Measurements from ENCODE around the gene RAB11FIP4. TPM values are rescaled to one million over a fixed set of nuclear protein-coding genes. Genes with fewer than 3 reads are reported as not detected.
A peak's percentile ranks its signal among the peaks of the same experiment; 100 is the strongest.
"Not testable (repeated sequence)": the region's sequence is repeated elsewhere in the genome, so short reads cannot be mapped to it uniquely, and the experiment has no call there.

RAB11FIP4 gene
- total RNA-seq = 10 to 100 TPM; 22.5 to 30.8 TPM

- intact Hi-C loops (cut with DNase I) = no loop called here
- Histone ChIP-seq H3K4me1 (replicated peaks) (no peaks in the 10 kb centered on the region), H3K36me3 (no peaks in the 10 kb centered on the region), H3K9me3 (no peaks in the 10 kb centered on the region), H3K27me3 (replicated peaks; ENCODE audit: insufficient read depth) (peaks cover 4% of the 10 kb centered on the region), H3K27ac (no peak within 1 kb of the TSS), H3K4me3 (peak within 1 kb of the TSS; percentile 32 to 42)
- 1% methylated on average over 42 of the region's 69 CpGs for WGBS
- TF ChIP-seq CTCF (IDR thresholded peaks at IDR 0.05) (no peak), POLR2AphosphoS5 (IDR thresholded peaks at IDR 0.05) (no peak), POLR2A (IDR thresholded peaks at IDR 0.05) (no peak)
- no peak for DNase-seq (ENCODE audit: low spot score)
Observed at GRCh38 chr17:31391496-31391949, at the start of gene RAB11FIP4. Gene RAB11FIP4 (plus strand): TSS chr17:31391675. CDS start chr17:31391853, 178 bp downstream.

- intact Hi-C loops (cut with DNase I); H3K36me3 ChIP-seq; H3K27me3 ChIP-seq (replicated peaks; ENCODE audit: insufficient read depth); H3K4me3 ChIP-seq; DNase-seq (ENCODE audit: low spot score); H3K4me1 ChIP-seq (replicated peaks); H3K9me3 ChIP-seq; H3K27ac ChIP-seq: not testable (repeated sequence)
- WGBS = 96% methylated on average over 20 of the region's 34 CpGs
Observed at GRCh38 chr17:31345191-31345747, 46.2 kb upstream of the RAB11FIP4 start.

- no peaks in the 10 kb centered on the region for H3K36me3 ChIP-seq
- H3K27me3 ChIP-seq (replicated peaks; ENCODE audit: insufficient read depth) = no peaks in the 10 kb centered on the region
- no peak overlapping the region for H3K4me3 ChIP-seq
- H3K9me3 ChIP-seq = no peaks in the 10 kb centered on the region
- H3K4me1 ChIP-seq (replicated peaks) = no peaks in the 10 kb centered on the region
- TF ChIP-seq CTCF (IDR thresholded peaks at IDR 0.05) (no peak), POLR2A (IDR thresholded peaks at IDR 0.05) (no peak), POLR2AphosphoS5 (IDR thresholded peaks at IDR 0.05) (no peak)
- intact Hi-C loops (cut with DNase I) = no loop called here
- H3K27ac ChIP-seq = no peak overlapping the region
- no peak for DNase-seq (ENCODE audit: low spot score)
Observed at GRCh38 chr17:31349454-31349853, 42.0 kb upstream of the RAB11FIP4 start.

- Histone ChIP-seq H3K27me3 (replicated peaks; ENCODE audit: insufficient read depth) (no peaks in the 10 kb centered on the region), H3K9me3 (no peaks in the 10 kb centered on the region), H3K36me3 (no peaks in the 10 kb centered on the region), H3K4me1 (replicated peaks) (no peaks in the 10 kb centered on the region), H3K27ac (no peak overlapping the region), H3K4me3 (no peak overlapping the region)
- TF ChIP-seq POLR2AphosphoS5 (IDR thresholded peaks at IDR 0.05) (no peak), POLR2A (IDR thresholded peaks at IDR 0.05) (no peak)
- 68% methylated on average over 1 of the region's 1 CpG for WGBS
- intact Hi-C loops (cut with DNase I) = no loop called here
- DNase-seq (ENCODE audit: low spot score) = no peak
Observed at GRCh38 chr17:31355935-31356334, 35.5 kb upstream of the RAB11FIP4 start.

GRCh38 chr17:31357091-31357490 lies 34.4 kb upstream of the RAB11FIP4 start:
- no peaks in the 10 kb centered on the region for H3K36me3 ChIP-seq
- no peak for TF ChIP-seq CTCF (IDR thresholded peaks at IDR 0.05)
- no peak for TF ChIP-seq POLR2AphosphoS5 (IDR thresholded peaks at IDR 0.05)
- no peak for TF ChIP-seq POLR2A (IDR thresholded peaks at IDR 0.05)
- intact Hi-C loops (cut with DNase I) = no loop called here

GRCh38 chr17:31357839-31358394 lies 33.6 kb upstream of the RAB11FIP4 start:
- Histone ChIP-seq H3K9me3 (no peaks in the 10 kb centered on the region), H3K27ac (no peak overlapping the region), H3K27me3 (replicated peaks; ENCODE audit: insufficient read depth) (no peaks in the 10 kb centered on the region), H3K4me1 (replicated peaks) (no peaks in the 10 kb centered on the region), H3K4me3 (no peak overlapping the region), H3K36me3 (no peaks in the 10 kb centered on the region)
- TF ChIP-seq POLR2AphosphoS5 (IDR thresholded peaks at IDR 0.05) = no peak
- TF ChIP-seq POLR2A (IDR thresholded peaks at IDR 0.05) = no peak
- TF ChIP-seq CTCF (IDR thresholded peaks at IDR 0.05) = no peak
- 73% methylated on average over 3 of the region's 3 CpGs for WGBS
- intact Hi-C loops (cut with DNase I) = no loop called here
- DNase-seq (ENCODE audit: low spot score) = no peak

More at GRCh38 chr17:31357091-31357490, 34.4 kb upstream of the RAB11FIP4 start:
- H3K4me3 ChIP-seq = no peak overlapping the region
- WGBS = 59% methylated on average over 2 of the region's 2 CpGs
- no peaks in the 10 kb centered on the region for H3K9me3 ChIP-seq
- no peak overlapping the region for H3K27ac ChIP-seq
- H3K27me3 ChIP-seq (replicated peaks; ENCODE audit: insufficient read depth) = no peaks in the 10 kb centered on the region
- no peak for DNase-seq (ENCODE audit: low spot score)
- no peaks in the 10 kb centered on the region for H3K4me1 ChIP-seq (replicated peaks)

Measured in prostate gland (tissue), 2 donors.